ENCODE data around the gene HSPA1B. TPM values are rescaled to one million over a fixed set of nuclear protein-coding genes. Genes with fewer than 3 reads are reported as not detected.
A peak's percentile ranks its signal among the peaks of the same experiment; 100 is the strongest.
"Not testable (repeated sequence)": the region's sequence is repeated elsewhere in the genome, so short reads cannot be mapped to it uniquely, and the experiment has no call there.

HSPA1B gene
- polyA plus RNA-seq, 4 donors = 111 to 507 (median 160) TPM

DNA sequence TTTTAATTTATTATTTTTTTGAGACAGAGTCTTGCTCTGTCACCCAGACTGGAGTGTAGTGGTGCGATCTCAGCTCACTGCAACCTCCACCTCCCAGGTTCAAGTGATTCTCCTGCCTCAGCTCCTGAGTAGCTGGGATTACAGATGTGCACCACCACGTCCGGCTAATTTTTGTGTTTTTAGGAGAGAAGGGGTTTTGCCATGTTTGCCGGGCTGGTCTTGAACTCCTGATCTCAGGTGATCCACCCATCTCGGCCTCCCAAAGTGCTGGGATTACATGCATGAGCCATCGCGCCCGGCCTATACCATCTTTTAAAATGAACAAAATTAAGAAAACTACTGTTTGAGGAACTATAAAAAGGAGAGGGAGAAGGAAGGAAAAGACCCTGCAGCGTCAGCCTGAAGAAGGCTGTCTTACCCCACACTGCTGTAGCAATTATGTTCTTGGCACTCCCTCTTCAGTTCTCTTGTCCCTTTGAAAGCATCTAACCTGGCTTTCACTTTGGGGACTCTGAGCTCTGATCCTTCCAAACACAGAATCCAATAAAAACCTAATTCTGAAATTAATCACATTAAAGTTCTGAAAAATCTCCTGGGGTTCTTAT lies 3.8 kb upstream of the HSPA1B start:
- DNase-seq (ENCODE audit: low read depth in 4 of 4, low spot score in 3 of 4) = not testable (repeated sequence)

DNA sequence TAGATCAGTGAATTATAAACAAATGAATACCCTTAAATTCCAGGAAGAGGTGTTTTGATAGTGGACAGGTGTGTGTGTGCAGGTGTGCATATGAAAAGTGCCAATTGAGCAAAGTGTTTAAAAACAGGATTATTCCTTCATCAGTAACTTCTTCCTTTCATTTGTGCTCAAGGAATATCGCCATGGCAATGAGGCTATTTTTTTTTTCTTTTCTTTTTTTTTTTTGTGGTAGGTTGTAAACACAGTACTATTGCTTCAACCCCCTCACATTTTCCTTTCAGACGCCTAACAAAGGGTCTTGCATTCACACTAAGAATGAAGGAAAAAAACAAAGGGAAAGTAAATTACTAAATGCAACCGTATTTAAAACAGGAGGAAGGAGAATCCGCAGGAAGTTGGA lies 2.0 kb upstream of the HSPA1B start:
- DNase-seq (ENCODE audit: low read depth in 4 of 4, low spot score in 3 of 4) = no peak

DNA sequence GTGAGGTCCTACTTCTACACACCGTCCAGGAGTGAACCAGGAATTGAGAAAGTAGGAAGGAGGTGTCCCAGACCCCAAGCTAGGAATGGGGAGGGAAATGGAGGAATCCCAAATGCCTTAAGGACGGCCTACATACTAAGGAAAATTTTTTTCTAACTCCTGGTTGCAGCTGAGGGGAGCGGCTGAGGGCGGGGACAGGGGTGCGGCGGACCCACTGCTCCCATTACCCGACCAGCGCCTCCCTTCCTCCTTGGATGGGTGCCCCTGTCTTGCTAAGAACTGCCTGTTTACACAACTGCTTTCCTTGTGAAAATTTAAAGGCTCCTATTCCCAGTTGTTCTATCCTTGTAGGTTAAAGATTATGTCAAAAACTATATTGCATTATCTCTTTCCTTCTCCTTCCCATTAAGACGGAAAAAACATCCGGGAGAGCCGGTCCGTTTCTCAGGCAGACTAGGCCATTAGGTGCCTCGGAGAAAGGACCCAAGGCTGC lies 699 bp upstream of the HSPA1B start:
- peak in 1 of 4 donors; percentile 55 for DNase-seq (ENCODE audit: low read depth in 4 of 4, low spot score in 3 of 4)

DNA sequence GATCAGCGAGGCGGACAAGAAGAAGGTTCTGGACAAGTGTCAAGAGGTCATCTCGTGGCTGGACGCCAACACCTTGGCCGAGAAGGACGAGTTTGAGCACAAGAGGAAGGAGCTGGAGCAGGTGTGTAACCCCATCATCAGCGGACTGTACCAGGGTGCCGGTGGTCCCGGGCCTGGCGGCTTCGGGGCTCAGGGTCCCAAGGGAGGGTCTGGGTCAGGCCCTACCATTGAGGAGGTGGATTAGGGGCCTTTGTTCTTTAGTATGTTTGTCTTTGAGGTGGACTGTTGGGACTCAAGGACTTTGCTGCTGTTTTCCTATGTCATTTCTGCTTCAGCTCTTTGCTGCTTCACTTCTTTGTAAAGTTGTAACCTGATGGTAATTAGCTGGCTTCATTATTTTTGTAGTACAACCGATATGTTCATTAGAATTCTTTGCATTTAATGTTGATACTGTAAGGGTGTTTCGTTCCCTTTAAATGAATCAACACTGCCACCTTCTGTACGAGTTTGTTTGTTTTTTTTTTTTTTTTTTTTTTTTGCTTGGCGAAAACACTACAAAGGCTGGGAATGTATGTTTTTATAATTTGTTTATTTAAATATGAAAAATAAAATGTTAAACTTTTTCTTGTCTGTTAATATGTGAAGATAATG lies 2.2 kb downstream of the HSPA1B start:
- DNase-seq (ENCODE audit: low read depth in 4 of 4, low spot score in 3 of 4) = peak in 1 of 4 donors; percentile 68

DNA sequence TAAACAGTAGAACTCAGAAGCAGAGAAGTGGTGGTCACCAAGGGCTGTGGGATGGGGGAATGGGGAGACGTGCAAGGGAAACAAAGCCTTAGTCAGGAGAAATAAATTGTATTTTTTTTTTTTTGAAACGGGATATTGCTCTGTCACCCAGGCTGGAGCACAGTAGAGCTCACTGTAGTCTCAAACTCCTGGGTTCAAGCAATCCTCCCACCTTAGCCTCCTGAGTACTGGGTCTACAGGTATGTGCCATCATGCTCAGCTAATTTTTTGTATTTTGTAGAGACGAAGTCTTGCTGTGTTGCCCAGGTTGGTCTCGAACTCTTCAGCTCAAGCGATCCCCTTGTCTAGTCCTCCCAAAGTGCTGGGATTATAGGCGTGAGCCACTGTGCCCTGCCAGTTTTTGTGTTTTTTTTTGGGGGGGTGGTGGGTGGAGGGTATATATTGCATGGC lies 3.4 kb downstream of the HSPA1B start:
- no peak for DNase-seq (ENCODE audit: low read depth in 4 of 4, low spot score in 3 of 4)

DNA sequence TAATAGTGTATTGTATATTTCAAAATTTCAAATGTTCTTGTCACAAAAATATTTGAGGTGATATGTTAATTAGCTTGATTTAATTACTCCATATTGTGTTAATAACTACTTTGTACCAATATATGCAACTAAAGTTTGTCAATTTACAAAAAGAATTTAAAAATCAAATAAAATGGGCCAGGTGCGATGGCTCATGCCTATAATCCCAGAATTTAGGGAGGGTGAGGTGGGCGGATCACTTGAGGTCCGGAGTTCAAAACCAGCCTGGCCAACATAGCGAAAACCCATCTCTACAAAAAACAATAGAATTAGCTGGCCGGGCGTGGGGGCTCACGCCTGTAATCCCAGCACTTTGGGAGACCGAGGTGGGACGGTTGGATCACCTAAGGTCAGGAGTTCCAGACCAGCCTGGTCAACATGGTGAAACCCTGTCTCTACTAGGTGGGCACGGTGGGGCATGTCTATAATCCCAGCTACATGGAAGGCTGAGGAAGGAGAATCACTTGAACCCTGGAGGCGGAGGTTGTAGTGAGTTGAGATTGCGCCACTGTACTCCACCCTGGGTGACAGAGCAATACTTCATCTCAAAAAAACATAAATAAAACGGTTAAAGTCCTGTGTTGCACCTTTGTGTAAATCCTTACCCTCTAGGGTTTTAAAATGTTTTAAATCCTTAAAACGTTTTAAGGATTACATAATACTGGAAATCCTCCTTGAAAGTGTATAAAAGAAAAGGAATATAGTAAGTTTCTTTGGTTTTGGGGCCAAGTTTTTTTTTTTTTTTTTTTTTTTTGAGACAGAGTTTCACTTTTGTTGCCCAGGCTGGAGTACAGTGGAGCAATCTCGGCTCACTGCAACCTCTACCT lies 4.0 kb downstream of the HSPA1B start:
- no peak for DNase-seq (ENCODE audit: low read depth in 4 of 4, low spot score in 3 of 4)

DNA sequence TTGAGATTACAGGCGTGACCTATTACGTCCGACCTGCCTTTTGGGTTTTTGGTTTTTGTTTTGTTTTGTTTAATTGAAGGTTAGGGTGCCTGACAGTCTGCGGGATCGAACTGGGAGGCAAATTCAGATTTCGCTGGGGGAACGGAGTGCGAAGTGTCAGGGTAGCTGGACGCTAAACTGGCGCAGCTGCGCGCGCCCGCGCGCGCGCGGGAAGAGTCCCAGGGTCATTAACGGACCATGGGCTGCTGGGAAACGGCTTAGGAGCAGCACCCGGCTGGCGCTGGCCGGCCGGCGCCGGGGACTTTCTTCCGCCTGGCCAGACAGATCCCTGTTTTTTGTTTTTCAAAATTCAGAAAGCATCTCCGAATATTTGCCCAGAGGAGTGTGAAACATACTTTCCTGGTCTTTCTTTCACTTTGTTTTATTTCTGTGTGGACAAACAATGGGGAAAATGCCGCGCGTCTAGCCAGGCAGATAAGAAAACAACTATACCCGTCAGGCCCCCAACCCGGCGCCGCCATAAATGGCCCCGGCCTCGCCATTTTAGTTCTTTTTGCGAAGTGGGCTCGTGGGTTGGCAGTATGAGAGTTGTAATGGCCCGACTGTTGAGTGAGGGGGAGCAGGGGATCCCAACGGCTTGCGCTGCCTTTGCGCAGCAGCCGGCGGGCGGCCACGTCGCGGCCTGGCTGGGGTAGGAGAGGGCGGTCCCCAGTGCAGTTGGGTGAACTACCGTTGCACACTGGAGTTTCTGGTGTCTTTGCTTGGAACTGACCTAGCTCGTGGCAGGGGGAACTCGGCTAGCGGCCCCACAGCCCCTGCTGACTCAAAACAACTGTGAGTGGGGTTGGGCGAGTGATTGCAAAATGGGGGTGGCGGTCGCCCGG lies 7.1 kb downstream of the HSPA1B start:
- peak; percentile 82 to 86 (median 86) for DNase-seq (ENCODE audit: low read depth in 4 of 4, low spot score in 3 of 4)

DNA sequence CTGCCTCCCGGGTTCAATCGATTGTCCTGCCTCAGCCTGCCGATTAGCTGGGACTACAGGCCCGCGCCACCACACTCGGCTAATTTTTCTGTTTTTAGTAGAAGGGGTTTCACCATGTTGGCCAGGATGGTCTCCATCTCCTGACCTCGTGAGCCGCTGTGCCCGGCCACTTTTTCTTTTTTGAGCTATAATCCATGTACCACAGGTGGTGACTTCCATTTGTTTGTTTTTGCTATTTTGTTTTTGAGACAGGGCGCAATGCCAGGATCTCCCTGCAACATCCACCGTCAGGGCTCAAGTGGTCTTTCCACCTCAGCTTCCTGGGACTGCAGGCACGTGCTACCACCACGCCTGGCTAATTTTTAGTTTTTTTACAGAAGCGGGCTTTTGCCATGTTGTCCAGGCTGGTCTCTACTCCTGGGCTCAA lies 8.5 kb downstream of the HSPA1B start:
- no peak for DNase-seq (ENCODE audit: low read depth in 4 of 4, low spot score in 3 of 4)

DNA sequence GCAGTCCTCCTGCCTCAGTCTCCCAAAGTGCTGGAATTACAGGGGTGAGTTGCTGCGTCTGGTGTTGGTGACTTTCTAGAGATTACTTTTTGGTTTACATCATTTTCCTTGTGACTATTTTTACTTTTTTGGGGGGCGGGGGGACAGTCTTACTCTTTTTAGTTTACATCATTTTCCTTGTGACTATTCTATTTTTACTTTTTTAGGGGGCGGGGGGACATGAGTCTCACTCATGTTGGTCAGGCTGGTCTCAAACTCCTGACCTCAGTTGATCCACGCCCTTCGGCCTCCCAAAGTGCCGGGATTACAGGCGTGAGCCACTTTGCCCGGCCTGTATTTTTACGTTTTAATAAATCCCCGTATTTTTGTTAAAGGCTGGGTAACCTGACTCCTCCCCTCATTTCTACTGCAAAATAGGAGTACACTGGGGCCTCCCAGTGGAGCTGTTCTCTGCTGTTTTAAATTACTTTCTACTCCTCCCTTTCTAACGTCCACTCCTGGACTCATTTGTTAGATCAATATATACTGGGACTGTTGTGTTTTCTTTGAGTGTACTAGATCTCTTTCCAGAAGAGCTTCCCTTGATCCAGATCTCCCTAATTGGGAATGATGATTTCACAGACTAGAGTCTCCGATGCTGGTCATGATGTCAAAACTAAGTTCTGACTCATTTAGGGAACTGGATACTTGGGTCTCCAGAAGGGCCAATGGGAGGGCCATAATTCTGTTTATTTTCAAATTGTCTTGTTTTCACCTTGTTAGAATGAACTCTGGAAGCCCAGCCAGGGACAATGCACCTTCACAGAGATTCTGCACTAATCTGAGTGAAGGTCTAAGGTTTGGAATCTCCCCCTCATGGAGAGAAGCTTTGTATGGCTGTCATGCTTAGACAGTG lies 9.2 kb downstream of the HSPA1B start:
- DNase-seq (ENCODE audit: low read depth in 4 of 4, low spot score in 3 of 4) = no peak

DNA sequence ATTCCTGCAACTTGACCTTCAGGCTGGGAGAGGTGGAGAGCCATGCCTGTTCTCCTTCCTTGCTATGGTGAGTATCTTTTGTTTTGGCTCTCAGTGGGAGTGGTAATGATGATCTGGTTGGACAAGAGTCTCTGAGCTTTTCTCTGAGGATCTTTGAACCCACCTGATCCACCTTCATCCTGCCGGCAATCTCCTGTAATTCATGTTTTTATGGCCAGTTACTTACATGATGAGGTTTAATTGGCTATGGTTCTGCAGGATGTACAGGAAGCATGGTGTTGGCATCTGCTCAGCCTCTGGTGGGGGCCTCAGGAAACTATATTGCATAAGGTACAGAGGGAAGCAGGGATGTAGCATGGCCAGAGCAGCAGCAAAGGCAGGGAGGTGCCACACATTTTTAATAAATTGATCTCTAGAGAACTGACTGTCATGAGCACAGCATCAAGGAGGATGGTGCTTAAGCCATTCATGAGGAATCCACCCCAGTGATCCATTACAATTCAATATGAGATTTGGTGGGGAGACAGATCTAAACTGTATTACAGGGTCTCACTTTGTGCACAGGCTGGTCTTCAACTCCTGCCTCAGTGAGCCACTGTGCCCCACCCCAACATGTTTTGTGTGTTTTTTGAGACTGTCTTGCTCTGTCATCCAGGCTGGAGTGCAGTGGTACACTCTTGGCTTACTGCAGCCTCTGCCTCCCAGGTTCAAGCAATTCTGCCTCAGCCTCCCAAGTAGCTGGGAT lies 10.0 kb downstream of the HSPA1B start:
- no peak for DNase-seq (ENCODE audit: low read depth in 4 of 4, low spot score in 3 of 4)

DNA sequence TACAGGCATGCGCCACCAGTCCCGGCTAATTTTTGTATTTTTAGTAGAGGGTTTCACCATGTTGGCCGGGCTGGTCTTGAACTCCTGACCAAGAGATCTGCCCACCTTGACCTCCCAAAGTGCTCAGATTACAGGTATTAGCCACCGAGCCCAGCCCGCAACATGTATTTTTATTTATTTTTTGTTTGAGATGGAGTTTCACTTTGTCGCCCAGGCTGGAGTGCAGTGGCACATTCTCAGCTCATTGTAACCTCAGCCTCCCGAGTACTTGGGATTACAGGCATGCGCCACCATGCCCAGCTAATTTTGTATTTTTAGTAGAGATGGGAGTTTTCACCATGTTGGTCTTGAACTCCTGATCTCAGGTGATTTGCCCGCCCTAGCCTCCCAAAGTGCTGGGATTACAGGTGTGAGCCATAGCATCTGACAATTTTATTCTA lies 10.6 kb downstream of the HSPA1B start:
- DNase-seq (ENCODE audit: low read depth in 4 of 4, low spot score in 3 of 4) = not testable (repeated sequence)

DNA sequence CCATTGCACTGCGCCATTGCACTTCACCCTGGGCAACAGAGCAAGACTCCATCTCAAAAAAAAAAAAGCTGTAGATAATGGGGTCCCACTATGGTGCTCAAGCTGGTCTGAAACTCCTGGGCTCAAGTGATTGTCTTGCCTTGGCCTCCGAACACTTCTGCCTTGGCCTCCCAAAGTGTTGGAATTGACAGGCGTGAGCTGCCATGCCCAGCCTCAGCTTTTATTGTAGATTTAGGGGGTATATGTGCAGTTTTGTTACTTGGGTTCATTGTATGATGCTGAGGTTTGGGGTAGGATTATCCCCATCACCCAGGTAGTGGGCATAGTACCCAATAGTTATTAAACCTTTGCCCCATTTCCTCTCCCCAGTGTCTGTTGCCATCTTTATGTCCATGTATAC lies 11.4 kb downstream of the HSPA1B start:
- no peak for DNase-seq (ENCODE audit: low read depth in 4 of 4, low spot score in 3 of 4)

DNA sequence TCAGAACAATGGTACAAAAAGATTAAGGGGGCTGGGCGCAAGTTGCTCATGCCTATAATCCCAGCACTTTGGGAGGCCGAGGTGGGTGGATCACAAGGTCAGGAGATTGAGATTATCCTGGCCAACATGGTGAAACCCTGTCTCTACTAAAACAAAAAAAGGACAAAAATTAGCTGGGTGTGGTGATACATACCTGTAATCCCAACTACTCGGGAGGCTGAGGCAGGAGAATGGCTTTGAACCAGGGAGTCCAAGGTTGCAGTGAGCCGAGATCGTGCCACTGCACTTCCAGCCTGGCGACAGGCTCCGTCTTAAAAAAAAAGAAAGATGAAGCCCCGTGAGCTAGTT lies 12.2 kb downstream of the HSPA1B start:
- DNase-seq (ENCODE audit: low read depth in 4 of 4, low spot score in 3 of 4) = not testable (repeated sequence)

DNA sequence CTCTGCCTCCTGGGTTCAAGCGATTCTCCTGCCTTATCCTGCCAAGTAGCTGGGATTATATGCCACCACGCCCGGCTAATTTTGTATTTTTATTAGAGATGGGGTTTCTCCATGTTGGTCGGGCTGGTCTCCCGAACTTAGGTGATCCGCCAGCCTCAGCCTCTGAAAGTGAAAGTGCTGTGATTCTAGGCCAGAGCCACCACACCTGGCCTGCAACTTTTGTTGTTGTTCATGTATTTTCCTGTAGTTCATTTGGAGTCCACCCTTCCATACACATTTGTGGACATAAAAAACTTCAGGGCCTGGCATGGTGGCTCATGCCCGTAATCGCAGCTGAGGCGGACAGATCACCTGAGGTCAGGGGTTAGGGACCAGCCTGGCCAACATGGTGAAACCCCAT lies 14.5 kb downstream of the HSPA1B start:
- DNase-seq (ENCODE audit: low read depth in 4 of 4, low spot score in 3 of 4) = no peak

DNA sequence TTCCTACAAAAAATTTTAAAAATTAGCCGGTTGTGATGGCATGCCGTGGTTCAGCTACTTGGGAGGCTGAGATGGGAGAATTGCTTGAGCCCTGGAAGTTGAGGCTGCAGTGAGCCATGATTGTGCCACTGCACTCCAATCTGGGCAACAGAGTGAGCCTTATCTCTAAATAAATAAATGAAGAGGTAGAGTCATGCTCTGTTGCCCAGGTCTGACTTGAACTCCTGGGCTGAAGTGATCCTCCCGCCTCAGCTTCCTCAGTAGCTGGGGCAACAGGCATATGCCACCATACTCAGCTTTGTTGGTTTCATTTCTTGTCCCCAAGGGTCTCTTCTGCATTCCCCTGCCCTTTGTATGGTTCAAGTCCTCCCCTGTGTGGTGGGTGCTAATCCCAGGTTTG lies 17.0 kb downstream of the HSPA1B start:
- DNase-seq (ENCODE audit: low read depth in 4 of 4, low spot score in 3 of 4) = no peak

DNA sequence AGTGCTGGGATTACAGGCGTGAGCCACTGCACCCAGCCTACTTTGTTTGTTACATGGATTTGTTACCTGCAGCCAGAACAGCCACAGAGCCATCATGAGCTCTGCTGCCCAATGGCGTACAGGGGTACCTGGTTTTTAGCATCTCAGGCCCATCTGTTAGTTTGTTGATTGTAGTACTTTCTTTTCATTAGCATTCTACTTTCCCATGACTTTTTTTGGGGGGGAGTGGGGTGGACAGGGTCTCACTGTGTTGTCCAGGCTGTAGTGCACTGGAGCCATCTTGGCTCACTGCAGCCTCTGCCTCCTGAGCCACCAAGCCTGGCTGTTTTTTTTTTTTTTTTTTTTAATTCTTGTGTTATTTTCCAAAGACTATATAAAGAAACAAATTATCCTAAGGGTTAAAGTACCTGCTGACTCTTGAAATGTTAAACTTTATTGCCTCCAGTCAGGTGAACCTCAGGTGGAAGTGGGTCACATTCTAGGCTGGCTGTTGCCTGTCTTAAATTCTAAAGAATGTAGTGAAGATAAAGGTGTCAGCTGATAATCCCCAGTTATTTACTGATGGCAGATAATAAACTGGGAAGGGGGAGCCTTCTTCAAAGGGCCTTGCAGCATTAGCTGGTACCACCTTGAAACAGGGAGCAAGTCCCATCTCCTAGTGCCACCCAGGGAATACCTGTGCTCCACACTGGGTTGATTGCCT lies 19.9 kb downstream of the HSPA1B start:
- DNase-seq (ENCODE audit: low read depth in 4 of 4, low spot score in 3 of 4) = no peak

DNA sequence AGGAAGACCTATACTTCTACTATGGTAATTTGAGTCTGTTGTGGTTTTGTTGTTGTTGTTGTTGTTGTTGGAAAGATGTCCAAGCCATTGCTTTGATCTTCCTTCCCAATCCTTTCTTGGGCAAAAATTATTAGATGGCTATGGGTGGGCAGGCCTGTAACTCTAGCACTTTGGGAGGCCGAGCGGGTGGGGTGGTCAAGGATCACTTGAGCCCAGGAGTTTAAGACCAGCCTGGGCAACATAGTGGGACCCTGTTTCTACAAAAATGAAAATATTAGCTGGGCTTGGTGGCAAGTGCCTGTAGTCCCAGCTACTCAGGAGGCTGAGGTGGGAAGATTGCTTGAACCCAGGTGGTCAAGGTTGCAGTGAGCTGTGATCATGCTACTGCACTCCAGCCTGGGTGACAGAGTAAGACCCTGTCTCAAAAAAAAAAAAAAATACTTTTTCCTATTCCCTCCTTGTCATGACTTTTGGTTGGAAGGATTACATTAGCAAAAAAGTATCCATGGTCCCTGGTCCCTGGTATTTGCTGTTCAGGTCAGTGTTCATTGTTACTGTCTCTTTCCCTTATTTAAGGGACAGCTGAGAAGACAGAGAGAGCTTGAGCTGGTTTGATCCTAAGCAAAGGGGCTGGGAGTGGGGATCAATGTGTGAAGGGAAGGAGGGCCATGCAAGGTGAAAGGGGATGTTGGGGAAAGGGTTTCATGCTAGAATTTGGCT lies 23.4 kb downstream of the HSPA1B start:
- no peak for DNase-seq (ENCODE audit: low read depth in 4 of 4, low spot score in 3 of 4)

DNA sequence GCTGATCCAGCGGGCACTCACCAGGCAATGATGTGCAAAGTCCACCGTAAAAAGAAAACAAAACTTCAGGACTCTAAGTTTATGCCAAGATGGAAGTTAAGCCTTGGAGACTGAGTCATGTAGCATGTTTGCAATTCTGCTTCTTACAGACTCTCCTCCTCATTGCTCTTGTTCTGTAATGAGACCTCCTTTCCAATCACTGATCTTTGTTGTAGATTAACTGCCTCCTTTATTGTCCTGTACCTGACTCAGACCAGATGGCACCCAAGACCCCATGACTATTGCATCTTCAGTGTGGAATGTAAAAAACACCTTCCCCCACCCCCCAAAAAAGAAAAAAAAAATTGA lies 23.9 kb downstream of the HSPA1B start:
- no peak for DNase-seq (ENCODE audit: low read depth in 4 of 4, low spot score in 3 of 4)
